GM10266 (cell line): ENCODE data around the gene PPP6R3.
"Not testable (repeated sequence)": the region's sequence is repeated elsewhere in the genome, so short reads cannot be mapped to it uniquely, and the experiment has no call there.

ENCODE experiments used
- DNase-seq: peaks from one replicate; pipeline ENCODE4 v3.0.0; 2012; ENCODE audit errors: extremely low spot score
- TF ChIP-seq, protein P1 (sequence below): IDR thresholded peaks from 2 replicates; pipeline ENCODE4 v1.5.1; 2012; ENCODE audit warnings: mild to moderate bottlenecking, low read depth; ENCODE audit not compliant: control insufficient read depth, insufficient read depth; ENCODE audit errors: missing control alignments

The PPP6R3 gene

GRCh38 chr11:68470304-68470811 is 9.8 kb downstream of the PPP6R3 start:
- no peak for DNase-seq
- TF ChIP-seq, protein P1, sequence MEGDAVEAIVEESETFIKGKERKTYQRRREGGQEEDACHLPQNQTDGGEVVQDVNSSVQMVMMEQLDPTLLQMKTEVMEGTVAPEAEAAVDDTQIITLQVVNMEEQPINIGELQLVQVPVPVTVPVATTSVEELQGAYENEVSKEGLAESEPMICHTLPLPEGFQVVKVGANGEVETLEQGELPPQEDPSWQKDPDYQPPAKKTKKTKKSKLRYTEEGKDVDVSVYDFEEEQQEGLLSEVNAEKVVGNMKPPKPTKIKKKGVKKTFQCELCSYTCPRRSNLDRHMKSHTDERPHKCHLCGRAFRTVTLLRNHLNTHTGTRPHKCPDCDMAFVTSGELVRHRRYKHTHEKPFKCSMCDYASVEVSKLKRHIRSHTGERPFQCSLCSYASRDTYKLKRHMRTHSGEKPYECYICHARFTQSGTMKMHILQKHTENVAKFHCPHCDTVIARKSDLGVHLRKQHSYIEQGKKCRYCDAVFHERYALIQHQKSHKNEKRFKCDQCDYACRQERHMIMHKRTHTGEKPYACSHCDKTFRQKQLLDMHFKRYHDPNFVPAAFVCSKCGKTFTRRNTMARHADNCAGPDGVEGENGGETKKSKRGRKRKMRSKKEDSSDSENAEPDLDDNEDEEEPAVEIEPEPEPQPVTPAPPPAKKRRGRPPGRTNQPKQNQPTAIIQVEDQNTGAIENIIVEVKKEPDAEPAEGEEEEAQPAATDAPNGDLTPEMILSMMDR = no peak

- TF ChIP-seq, protein P1 = no peak
These were observed 11.1 kb downstream of the PPP6R3 start for GRCh38 chr11:68471360-68472340.

GRCh38 chr11:68472778-68473177 is 12.2 kb downstream of the PPP6R3 start:
- TF ChIP-seq, protein P1 = no peak
- DNase-seq = no peak

More at GRCh38 chr11:68471360-68472340, 11.1 kb downstream of the PPP6R3 start:
- peak; percentile 67 for DNase-seq

DNA sequence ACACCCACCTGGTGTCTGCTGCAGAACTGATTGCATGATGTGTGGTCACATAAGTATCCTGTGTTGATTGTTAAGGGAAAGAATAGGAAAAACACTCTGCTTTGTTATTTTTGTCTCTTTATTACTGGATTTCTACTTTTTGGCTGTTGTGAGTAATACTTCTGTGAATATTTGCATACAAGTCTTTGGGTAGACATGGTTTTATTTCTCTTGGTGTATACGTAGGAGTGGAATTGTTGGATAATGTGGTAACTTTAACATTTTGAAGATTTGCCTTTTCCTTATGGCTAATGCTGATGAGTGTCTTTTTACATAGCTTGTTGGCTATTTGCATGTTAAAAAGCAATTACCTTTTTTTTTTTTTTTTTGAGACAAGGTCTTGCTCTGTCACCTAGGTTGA is 13.1 kb downstream of the PPP6R3 start:
- TF ChIP-seq, protein P1 = no peak
- no peak for DNase-seq

GRCh38 chr11:68475626-68476025 is 15.1 kb downstream of the PPP6R3 start:
- DNase-seq = not testable (repeated sequence)

GRCh38 chr11:68479390-68479789 is 18.8 kb downstream of the PPP6R3 start:
- TF ChIP-seq, protein P1 = no peak

DNA sequence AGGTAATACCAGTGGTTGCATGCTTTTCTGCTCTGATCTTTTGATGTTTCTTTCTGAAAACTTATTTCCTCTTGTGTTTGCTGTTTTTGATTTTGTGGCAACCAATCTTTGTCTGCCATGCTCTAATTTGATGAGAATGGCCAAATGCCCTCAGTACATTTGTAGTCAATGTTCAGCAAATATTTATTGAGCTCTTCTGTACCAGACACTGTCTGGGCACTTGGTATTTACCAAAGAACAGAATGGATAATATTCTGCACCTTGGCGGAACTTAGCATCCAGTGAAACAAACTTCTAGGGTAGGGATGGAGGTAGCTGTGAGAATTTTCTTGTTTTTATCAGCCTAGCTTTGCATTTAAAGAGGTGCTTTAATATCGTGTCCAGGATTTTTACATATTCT is 19.6 kb downstream of the PPP6R3 start:
- TF ChIP-seq, protein P1 = no peak
- DNase-seq = no peak

More at GRCh38 chr11:68479390-68479789, 18.8 kb downstream of the PPP6R3 start:
- no peak for DNase-seq
